Thoracic aorta (tissue), 2 donors: ENCODE data around the gene CD48. TPM values are rescaled to one million over a fixed set of nuclear protein-coding genes. Genes with fewer than 3 reads are reported as not detected.

ENCODE experiments used
- ATAC-seq: fragments of 150-250 bp; one replicate; pipeline ENCODE4 v1.8.0; 2017; ENCODE audit warnings: low read depth; ENCODE audit not compliant: insufficient number of reproducible peaks, low FRiP score
- DNase-seq: peaks from one replicate; pipeline ENCODE4 v3.0.0-alpha.2; 2020; ENCODE audit warnings: low spot score
- H3K27ac ChIP-seq, 2 donors: fragments of 200-600 bp; sonication (generic); 1 replicate in 1 of 2; 2 replicates in 1 of 2; pipeline ENCODE4 v1.5.1; 2016; ENCODE audit warnings: mild to moderate bottlenecking in 2 of 2, moderate library complexity in 2 of 2
- H3K27me3 ChIP-seq: fragments of 200-600 bp; sonication (generic); replicated peaks from 2 replicates; pipeline ENCODE4 v1.6.0; 2016; ENCODE audit warnings: mild to moderate bottlenecking; ENCODE audit not compliant: insufficient read depth
- H3K36me3 ChIP-seq: fragments of 200-600 bp; sonication (generic); one replicate; pipeline ENCODE4 v1.5.1; 2016
- H3K4me1 ChIP-seq, 2 donors: fragments of 200-600 bp; sonication (generic); 1 replicate in 1 of 2; 2 replicates in 1 of 2; pipeline versions ENCODE4 v1.5.1 to v1.6.0; 2016; ENCODE audit warnings: low read depth in 2 of 2, mild to moderate bottlenecking in 1 of 2; ENCODE audit not compliant: control insufficient read depth in 1 of 2
- H3K4me3 ChIP-seq: fragments of 200-600 bp; sonication (generic); 2 replicates; pipeline ENCODE4 v1.5.1; 2016; ENCODE audit warnings: mild to moderate bottlenecking
- H3K9me3 ChIP-seq: fragments of 200-600 bp; sonication (generic); 2 replicates; pipeline ENCODE4 v1.5.1; 2016
- total RNA-seq, 2 donors: library from RNA; depleted of rRNA; stranded (reverse); fragments of >200 nt; gene quantifications; one replicate each; pipeline versions ENCODE4 v1.1.0 to v1.2.3, GENCODE V29; 2016
- TF ChIP-seq, protein P1 (sequence below): fragments of 200-600 bp; sonication (generic); IDR thresholded peaks from one replicate; pipeline ENCODE4 v1.5.1; 2019; ENCODE audit warnings: antibody characterized with exemption

CD48 gene
- total RNA-seq, 2 donors from 2014 or later = 9.0 to 9.9 TPM

DNA sequence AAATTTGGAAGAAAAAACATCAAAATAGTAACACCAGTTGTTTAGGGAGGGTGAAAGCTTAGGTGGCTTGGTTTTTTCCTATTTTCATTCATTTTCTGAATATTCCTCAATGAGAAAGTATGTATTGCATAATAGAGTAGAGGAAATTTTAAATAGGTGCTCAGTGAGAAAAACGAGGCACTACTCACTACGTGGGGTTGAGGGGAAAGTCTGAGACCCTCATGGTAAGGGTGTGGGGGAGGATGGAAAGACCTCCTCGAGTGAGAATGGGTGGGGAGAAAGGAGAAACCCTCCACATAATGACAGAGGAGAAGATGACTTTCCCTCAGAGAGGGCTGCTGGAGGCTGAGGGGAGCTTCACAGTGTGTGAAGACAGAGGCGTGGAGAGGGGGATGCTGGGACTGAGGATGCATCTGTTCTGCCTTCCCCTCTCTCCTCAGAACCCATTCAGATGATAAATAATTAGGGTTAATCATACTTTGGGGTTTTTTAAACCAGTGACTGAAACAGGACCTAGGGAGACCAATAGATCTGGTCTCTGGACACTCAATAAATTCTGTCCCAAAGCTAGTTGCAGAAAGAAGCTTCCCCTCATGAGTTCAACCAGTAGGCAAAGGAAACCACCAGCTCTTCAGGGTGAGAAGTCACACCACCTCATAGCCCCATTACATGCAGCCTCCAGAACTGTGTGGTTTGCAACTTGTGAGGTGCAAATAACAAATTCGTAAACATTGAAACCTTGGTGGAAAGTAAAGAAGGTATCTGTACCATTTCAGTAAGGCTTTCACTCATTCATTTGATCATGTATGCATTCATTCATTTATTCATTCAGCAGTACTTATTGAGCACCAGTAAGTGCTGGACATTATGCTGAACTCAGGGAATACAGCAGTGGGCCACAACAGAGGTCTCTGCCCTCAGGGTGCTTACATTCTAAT is 44.6 kb upstream of the CD48 start:
- TF ChIP-seq, protein P1, sequence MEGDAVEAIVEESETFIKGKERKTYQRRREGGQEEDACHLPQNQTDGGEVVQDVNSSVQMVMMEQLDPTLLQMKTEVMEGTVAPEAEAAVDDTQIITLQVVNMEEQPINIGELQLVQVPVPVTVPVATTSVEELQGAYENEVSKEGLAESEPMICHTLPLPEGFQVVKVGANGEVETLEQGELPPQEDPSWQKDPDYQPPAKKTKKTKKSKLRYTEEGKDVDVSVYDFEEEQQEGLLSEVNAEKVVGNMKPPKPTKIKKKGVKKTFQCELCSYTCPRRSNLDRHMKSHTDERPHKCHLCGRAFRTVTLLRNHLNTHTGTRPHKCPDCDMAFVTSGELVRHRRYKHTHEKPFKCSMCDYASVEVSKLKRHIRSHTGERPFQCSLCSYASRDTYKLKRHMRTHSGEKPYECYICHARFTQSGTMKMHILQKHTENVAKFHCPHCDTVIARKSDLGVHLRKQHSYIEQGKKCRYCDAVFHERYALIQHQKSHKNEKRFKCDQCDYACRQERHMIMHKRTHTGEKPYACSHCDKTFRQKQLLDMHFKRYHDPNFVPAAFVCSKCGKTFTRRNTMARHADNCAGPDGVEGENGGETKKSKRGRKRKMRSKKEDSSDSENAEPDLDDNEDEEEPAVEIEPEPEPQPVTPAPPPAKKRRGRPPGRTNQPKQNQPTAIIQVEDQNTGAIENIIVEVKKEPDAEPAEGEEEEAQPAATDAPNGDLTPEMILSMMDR = no peak
- DNase-seq = no peak
- Histone ChIP-seq H3K9me3 (no peaks in the 10 kb centered on the region), H3K4me1 (no peaks in the 10 kb centered on the region), H3K27me3 (no peaks in the 10 kb centered on the region), H3K36me3 (no peaks in the 10 kb centered on the region), H3K27ac (no peak overlapping the region), H3K4me3 (no peak overlapping the region)
- no peak for ATAC-seq

DNA sequence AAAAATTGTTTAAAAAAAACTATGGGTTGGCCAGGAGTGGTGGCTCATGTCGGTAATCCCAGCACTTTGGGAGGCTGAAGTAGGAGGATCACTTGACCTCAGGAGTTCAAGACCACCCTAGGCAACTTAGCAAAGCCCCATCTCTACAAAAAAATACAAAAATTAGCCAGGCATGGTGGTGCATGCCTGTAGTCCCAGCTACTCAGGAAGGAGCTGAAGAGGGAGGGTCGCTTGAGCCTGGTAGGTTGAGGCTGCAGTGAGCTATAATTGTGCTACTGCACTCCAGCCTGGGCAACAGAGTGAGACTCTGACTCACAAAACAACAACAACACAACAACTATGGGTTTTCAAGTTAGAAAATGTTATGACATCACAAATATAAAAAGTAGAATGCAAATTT is 43.8 kb upstream of the CD48 start:
- no peaks in the 10 kb centered on the region for H3K9me3 ChIP-seq
- ATAC-seq = no peak
- H3K4me3 ChIP-seq = no peak overlapping the region
- no peaks in the 10 kb centered on the region for H3K27me3 ChIP-seq
- no peak overlapping the region for H3K27ac ChIP-seq
- H3K36me3 ChIP-seq = no peaks in the 10 kb centered on the region
- no peaks in the 10 kb centered on the region for H3K4me1 ChIP-seq
- DNase-seq = no peak
- TF ChIP-seq, protein P1 = no peak

DNA sequence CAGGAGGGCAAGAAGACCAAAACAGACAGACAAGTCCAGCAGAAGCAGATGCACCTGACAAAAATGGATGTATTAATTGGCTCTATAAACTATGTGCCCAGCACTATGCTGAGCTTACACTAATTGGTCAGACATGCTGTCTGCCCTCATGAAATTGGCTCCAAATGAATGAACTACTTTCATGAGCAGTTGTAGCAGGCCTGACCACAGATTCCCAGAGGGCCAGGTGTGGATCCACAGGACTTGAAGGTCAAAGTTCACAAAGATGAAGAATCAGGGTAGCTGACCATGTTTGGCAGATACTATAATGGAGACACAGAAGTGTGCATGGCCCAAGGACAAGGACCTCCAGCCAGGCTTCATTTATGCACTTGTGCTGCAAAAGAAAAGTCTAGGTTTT is 42.0 kb upstream of the CD48 start:
- Histone ChIP-seq H3K9me3 (no peaks in the 10 kb centered on the region), H3K27me3 (no peaks in the 10 kb centered on the region), H3K4me1 (no peaks in the 10 kb centered on the region), H3K4me3 (no peak overlapping the region), H3K27ac (no peak overlapping the region), H3K36me3 (no peaks in the 10 kb centered on the region)
- TF ChIP-seq, protein P1 = no peak
- DNase-seq (no peak), ATAC-seq (no peak)

DNA sequence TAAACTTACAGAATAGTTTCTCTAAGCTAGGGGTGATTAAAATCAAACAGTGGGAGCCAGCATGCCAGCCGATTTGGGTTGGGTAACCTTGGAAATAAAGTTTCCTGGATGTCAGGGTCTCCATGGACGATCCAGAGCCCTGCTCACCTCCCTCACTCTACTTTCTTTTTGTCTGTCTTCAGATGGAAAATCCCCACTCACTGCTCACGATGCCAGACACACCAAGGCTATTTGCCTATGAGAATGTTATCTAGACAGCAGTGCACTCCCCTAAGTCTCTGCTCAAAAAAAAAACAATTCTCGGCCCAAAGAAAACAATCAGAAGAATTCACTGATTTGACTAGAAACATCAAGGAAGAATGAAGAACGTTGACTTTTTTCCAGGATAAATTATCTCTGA is 41.3 kb upstream of the CD48 start:
- TF ChIP-seq, protein P1 = no peak
- Histone ChIP-seq H3K36me3 (no peaks in the 10 kb centered on the region), H3K4me3 (no peak overlapping the region), H3K4me1 (no peaks in the 10 kb centered on the region), H3K9me3 (no peaks in the 10 kb centered on the region), H3K27ac (no peak overlapping the region), H3K27me3 (no peaks in the 10 kb centered on the region)
- DNase-seq = no peak
- no peak for ATAC-seq

DNA sequence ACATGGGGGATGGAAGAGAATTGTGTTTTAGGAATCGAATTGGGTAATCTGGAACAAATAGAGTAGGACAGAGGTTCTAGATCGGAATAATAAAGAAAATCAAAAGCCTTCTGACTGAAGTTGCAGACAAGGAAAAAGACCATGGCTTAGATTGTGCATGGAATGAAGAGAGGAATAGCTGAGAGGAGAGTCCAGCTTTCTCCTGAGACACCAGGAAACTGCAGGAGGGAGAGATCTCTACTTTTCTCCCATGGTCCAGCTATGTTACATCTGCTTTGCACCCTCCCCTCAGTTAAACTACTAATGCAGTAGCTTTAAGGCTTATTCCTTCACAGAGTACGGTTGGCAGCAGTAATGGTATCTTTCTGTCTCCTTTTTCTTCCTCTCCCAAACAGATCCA is 40.8 kb upstream of the CD48 start:
- Histone ChIP-seq H3K4me1 (no peaks in the 10 kb centered on the region), H3K36me3 (no peaks in the 10 kb centered on the region), H3K27me3 (no peaks in the 10 kb centered on the region), H3K27ac (no peak overlapping the region), H3K9me3 (no peaks in the 10 kb centered on the region), H3K4me3 (no peak overlapping the region)
- TF ChIP-seq, protein P1 = no peak
- no peak for ATAC-seq
- no peak for DNase-seq
